ENCODE measurements around the gene LMF1. TPM values are rescaled to one million over a fixed set of nuclear protein-coding genes. Genes with fewer than 3 reads are reported as not detected.

The LMF1 gene
- total and polyA plus RNA-seq, 2 of the 8 experiments (the other 6 are each of a cell fraction or from before 2014, with no cell fraction given): 3.5 to 9.1 TPM

- TF ChIP-seq CHD7 (IDR thresholded peaks at IDR 0.05; ENCODE audit: insufficient replicate concordance, low read length): no peak
Observed at GRCh38 chr16:804193-805048, 166.4 kb downstream of the LMF1 start (continued).

Measured in H1 (cell line).